Subcutaneous adipose tissue (tissue), 4 donors: Measurements from ENCODE around the gene IL20. TPM values are rescaled to one million over a fixed set of nuclear protein-coding genes. Genes with fewer than 3 reads are reported as not detected.

Experiments used
- CTCF ChIP-seq: fragments of 450-650 bp; IDR thresholded peaks from one replicate; pipeline ENCODE4 v1.5.1; 2016; ENCODE audit warnings: low read depth, mild to moderate bottlenecking, control low read depth, antibody characterized with exemption, moderate library complexity
- total RNA-seq, 4 donors: library from RNA; depleted of rRNA; stranded (reverse); fragments of >200 nt; gene quantifications; one replicate each; pipeline ENCODE4 v1.1.0, GENCODE V29; 2016

IL20 gene
- total RNA-seq, 4 donors from 2014 or later = not detected

GRCh38 chr1:206867239-206867638, 1.8 kb downstream of the IL20 start:
- no peak for TF ChIP-seq CTCF

- TF ChIP-seq CTCF = no peak
Observed at GRCh38 chr1:206867716-206868115, 2.3 kb downstream of the IL20 start.

- no peak for TF ChIP-seq CTCF
Observed at GRCh38 chr1:206868264-206868663, 2.8 kb downstream of the IL20 start.

- no peak for TF ChIP-seq CTCF
Observed at GRCh38 chr1:206872139-206872538, 6.7 kb downstream of the IL20 start.

GRCh38 chr1:206873603-206874188, 8.3 kb downstream of the IL20 start:
- TF ChIP-seq CTCF = no peak

GRCh38 chr1:206875752-206876377, 10.4 kb downstream of the IL20 start:
- TF ChIP-seq CTCF = no peak

- TF ChIP-seq CTCF = no peak
Observed at GRCh38 chr1:206878456-206878855, 13.0 kb downstream of the IL20 start.
